Ovary (tissue), 9 donors: ENCODE results near the gene WNT3. TPM values are rescaled to one million over a fixed set of nuclear protein-coding genes. Genes with fewer than 3 reads are reported as not detected.

Experiments used
- DNase-seq, 5 donors: peaks; one replicate each; pipeline ENCODE4 v3.0.0-alpha.2; 2019 to 2020
- H3K27ac ChIP-seq, 2 donors: fragments of 200-600 bp; one replicate each; pipeline versions ENCODE4 v1.5.1 to v1.8.0; 2019 to 2022
- H3K27me3 ChIP-seq: fragments of 200-600 bp; one replicate; pipeline ENCODE4 v1.8.0; 2022
- H3K36me3 ChIP-seq: fragments of 200-600 bp; sonication (generic); one replicate; pipeline ENCODE4 v1.5.1; 2019
- H3K4me1 ChIP-seq: one replicate; pipeline ENCODE4 v1.8.1; 2013; ENCODE audit warnings: mild to moderate bottlenecking, moderate library complexity; ENCODE audit not compliant: insufficient read depth
- H3K4me3 ChIP-seq: fragments of 200-600 bp; sonication (generic); one replicate; pipeline ENCODE4 v1.5.1; 2017
- H3K9me3 ChIP-seq, 2 donors: fragments of 200-600 bp in 1 of 2; sonication (generic) in 1 of 2; one replicate each; pipeline versions ENCODE4 v1.5.1 to v1.8.1; 2013 to 2019; ENCODE audit warnings: mild to moderate bottlenecking in 1 of 2, moderate library complexity in 1 of 2
- EP300 ChIP-seq: sonication (generic); formaldehyde crosslinking; IDR thresholded peaks from one replicate; pipeline ENCODE4 v1.6.1; 2017; ENCODE audit warnings: antibody characterized with exemption
- POLR2A ChIP-seq: fragments of 450-650 bp; IDR thresholded peaks from one replicate; pipeline ENCODE4 v1.6.1; 2017; ENCODE audit warnings: antibody characterized with exemption, mild to moderate bottlenecking, moderate library complexity
- WGBS, 3 donors: extraction: QIAGEN DNeasy Blood & Tissue Kit in 1 of 3; methylation state at CpG; one replicate each; pipeline versions ENCODE4 v1.1.5 to v1.1.7; 2013 to 2017; 5-methylcytosine and 5-hydroxymethylcytosine counted together
- intact Hi-C, 4 donors: fragments of 100-400 bp; cut with DNase I; formaldehyde crosslinking; loops; one replicate each; pipeline versions ENCODE4 v1.11.0 to v1.15.1; 2022 to 2023
- polyA plus RNA-seq, 2 donors: library from polyadenylated mRNA; stranded (reverse); fragments of 200-250 nt in 1 of 2; fragments of 350-450 nt in 1 of 2; fragmentation: Illumina TruSeq in 1 of 2; extraction: RNeasy Lipid Tissue Mini Kit (QIAGEN cat#74804) in 1 of 2; gene quantifications; one replicate each; pipeline ENCODE4 v1.2.3, GENCODE V29; 2013 to 2014
- total RNA-seq, 7 donors: library from RNA; depleted of rRNA in 2 of 7; stranded (reverse); fragments of >200 nt in 2 of 7; fragmentation: NEBNext Ultra II Directional in 3 of 7; extraction: Animal tissue kit (Norgen Biotek cat#: 25700) in 3 of 7; gene quantifications; one replicate each; pipeline versions ENCODE4 v1.1.0 to v1.2.4, GENCODE V29; 2016 to 2023
- TF ChIP-seq, protein P1 (sequence below), 3 donors: fragments of 450-650 bp in 2 of 3; fragments of 200-600 bp in 1 of 3; IDR thresholded peaks; one replicate each; pipeline versions ENCODE4 v1.5.1 to v1.8.0; 2016 to 2022; ENCODE audit warnings: antibody characterized with exemption in 3 of 3, mild to moderate bottlenecking in 1 of 3
- donor health status: DM: no; HTN: no; CAD: no; lungs with moderate emphysema.
- donor health status: DM: no; HTN: no; CAD: no.
- donor health status: Bipolar disorder and iron deficiency.
- donor health status: DM: yes; HTN: yes; CAD: no.
- donor health status: DM: no; HTN: no; CAD: no.
- donor health status: DM: yes; HTN: yes; CAD: no.

The WNT3 gene
- total and polyA plus RNA-seq, 9 donors: 0.23 to 1.7 (median 0.57) TPM; not detected in 1

DNA sequence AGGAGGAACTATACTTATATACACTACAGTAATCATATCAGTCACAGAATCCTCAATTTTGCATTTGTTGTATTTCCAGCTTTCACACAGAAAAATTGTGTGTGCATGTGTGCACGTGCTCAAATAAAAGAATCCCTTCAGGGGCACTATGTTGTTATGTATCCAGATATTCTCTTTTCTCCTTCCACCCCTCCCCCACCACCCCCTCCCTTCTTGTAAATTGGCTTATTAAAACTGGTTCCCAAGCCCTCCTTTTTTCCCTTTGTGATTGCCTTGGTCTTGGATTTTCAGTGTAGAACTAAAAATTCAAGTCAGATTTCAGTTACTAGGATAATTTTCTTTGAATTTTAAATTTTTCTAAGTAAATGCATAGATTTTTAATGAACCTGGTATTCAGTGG lies 86.3 kb downstream of the WNT3 start:
- intact Hi-C loops: no loop called here

DNA sequence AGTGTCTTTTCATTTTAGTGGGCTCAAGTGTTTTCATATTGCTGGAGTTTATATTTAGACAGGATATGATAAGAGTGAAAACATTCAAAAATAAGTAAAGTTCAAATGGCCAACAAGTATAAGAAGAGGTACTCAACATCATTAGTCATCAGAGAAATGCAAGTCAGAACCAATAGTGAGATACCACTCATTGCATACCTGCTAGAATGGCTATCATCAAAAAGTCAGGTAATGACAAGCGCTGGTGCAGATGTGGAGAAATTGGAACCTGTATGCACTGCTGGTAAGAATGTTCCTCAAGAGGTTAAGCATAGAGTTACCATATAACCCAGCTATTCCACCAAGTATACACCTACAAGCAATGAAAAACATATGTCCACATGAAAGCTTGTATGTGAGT lies 87.8 kb downstream of the WNT3 start:
- 95 to 100% (median 96%) methylated on average over 1 of the region's 1 CpG for WGBS, 3 donors
- H3K4me3 ChIP-seq: no peak overlapping the region
- DNase-seq: no peak
- H3K4me1 ChIP-seq: no peaks in the 10 kb centered on the region
- no peak overlapping the region for H3K27ac ChIP-seq
- TF ChIP-seq EP300 (no peak), POLR2A (no peak)
- TF ChIP-seq, protein P1, sequence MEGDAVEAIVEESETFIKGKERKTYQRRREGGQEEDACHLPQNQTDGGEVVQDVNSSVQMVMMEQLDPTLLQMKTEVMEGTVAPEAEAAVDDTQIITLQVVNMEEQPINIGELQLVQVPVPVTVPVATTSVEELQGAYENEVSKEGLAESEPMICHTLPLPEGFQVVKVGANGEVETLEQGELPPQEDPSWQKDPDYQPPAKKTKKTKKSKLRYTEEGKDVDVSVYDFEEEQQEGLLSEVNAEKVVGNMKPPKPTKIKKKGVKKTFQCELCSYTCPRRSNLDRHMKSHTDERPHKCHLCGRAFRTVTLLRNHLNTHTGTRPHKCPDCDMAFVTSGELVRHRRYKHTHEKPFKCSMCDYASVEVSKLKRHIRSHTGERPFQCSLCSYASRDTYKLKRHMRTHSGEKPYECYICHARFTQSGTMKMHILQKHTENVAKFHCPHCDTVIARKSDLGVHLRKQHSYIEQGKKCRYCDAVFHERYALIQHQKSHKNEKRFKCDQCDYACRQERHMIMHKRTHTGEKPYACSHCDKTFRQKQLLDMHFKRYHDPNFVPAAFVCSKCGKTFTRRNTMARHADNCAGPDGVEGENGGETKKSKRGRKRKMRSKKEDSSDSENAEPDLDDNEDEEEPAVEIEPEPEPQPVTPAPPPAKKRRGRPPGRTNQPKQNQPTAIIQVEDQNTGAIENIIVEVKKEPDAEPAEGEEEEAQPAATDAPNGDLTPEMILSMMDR (IDR thresholded peaks at IDR 0.05): no peak
- intact Hi-C loops: no loop called here
- no peaks in the 10 kb centered on the region for H3K36me3 ChIP-seq
- H3K27me3 ChIP-seq: no peaks in the 10 kb centered on the region
- H3K9me3 ChIP-seq: no peaks in the 10 kb centered on the region

More for the DNA sequence above, 86.3 kb downstream of the WNT3 start:
- WGBS, 3 donors: 73 to 90% (median 89%) methylated on average over 1 of the region's 1 CpG
- Histone ChIP-seq H3K9me3 (no peaks in the 10 kb centered on the region), H3K27me3 (no peaks in the 10 kb centered on the region), H3K4me3 (no peak overlapping the region), H3K36me3 (no peaks in the 10 kb centered on the region), H3K4me1 (no peaks in the 10 kb centered on the region), H3K27ac (no peak overlapping the region)
- no peak for DNase-seq
- TF ChIP-seq, protein P1 (IDR thresholded peaks at IDR 0.05): no peak
- TF ChIP-seq EP300: no peak

DNA sequence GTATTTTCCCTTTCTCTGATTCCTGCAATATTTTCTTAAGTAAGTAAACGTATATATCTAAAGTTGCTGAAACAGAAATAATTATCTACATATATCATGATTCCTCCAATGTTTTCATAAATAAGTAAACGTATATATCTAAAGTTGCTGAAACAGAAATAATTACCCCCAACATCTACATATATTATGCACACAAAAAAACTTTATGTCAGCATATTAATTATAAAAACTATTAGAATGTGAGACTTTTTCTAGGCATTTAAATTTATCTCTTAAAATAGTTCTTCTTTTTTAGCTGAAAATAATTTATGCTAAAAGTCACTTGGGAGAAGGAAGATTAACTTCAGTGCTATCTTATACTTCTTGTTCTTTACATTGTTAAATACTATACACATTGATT lies 88.5 kb downstream of the WNT3 start:
- no peaks in the 10 kb centered on the region for H3K36me3 ChIP-seq
- H3K4me1 ChIP-seq: no peaks in the 10 kb centered on the region
- H3K27me3 ChIP-seq: no peaks in the 10 kb centered on the region
- intact Hi-C loops: no loop called here
- no peak overlapping the region for H3K27ac ChIP-seq
- H3K4me3 ChIP-seq: no peak overlapping the region
- 91 to 93% (median 91%) methylated on average over 2 of the region's 2 CpGs for WGBS, 3 donors
- no peaks in the 10 kb centered on the region for H3K9me3 ChIP-seq
- TF ChIP-seq EP300: no peak
- TF ChIP-seq, protein P1 (IDR thresholded peaks at IDR 0.05): no peak
- no peak for TF ChIP-seq POLR2A
- no peak for DNase-seq

DNA sequence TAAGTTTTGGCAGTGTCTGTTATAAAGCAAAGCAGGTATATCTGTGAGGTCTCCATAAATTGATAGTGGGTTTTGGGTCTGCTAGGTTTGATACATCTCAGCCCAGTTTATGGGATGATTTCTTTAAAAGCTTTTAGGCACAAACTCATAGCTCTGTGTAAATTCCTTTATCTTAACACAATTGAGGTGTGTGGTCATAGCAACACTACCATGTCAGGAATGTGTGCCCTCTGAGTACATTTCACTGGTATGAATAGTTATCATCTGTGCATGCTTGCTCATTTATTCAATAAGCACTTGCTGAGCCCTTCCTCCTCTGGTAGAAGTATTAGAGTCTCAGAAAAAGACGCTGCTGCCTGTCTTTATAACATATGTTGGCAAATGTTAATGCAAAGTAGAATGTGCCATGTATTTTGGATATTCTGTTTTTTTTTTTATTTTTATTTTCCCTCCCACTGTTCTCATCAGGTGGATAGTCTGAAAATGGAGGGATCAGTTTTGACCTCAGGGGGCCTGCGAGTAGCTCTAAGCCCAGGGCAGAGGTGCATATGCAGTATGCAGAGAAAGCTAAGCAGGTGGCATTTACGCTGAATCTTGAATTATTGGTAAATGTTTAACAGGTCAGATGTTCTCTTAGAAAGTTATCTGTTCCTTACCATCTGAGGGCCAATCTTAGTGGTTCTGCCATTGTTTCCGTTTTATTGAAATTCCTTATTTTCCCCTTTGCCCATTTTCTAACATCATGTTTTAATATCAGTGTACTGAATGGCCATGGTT lies 90.7 kb downstream of the WNT3 start:
- Histone ChIP-seq H3K27ac (no peak overlapping the region), H3K27me3 (no peaks in the 10 kb centered on the region), H3K9me3 (no peaks in the 10 kb centered on the region), H3K4me3 (no peak overlapping the region), H3K4me1 (no peaks in the 10 kb centered on the region), H3K36me3 (no peaks in the 10 kb centered on the region)
- WGBS, 3 donors: 92 to 97% (median 95%) methylated on average over 4 of the region's 4 CpGs
- TF ChIP-seq, protein P1 (IDR thresholded peaks at IDR 0.05): no peak
- no peak for TF ChIP-seq POLR2A
- no peak for TF ChIP-seq EP300
- no peak for DNase-seq
- intact Hi-C loops: no loop called here
